Lower lobe of right lung (tissue), 2 donors: ENCODE results near the gene SPATA2. TPM values are rescaled to one million over a fixed set of nuclear protein-coding genes. Genes with fewer than 3 reads are reported as not detected.

Experiments
- ATAC-seq, 2 donors: fragments of 200-7000 bp; cut with Tn5 transposase; one replicate each; pipeline ENCODE4 v1.9.1; 2020 to 2022; ENCODE audit warnings: mild to moderate bottlenecking in 2 of 2, moderate library complexity in 2 of 2
- DNase-seq: peaks from one replicate; pipeline ENCODE4 v3.0.0-alpha.2; 2020
- H3K27ac ChIP-seq: fragments of 200-600 bp; one replicate; pipeline ENCODE4 v1.8.0; 2022
- H3K27me3 ChIP-seq: fragments of 200-600 bp; one replicate; pipeline ENCODE4 v1.8.0; 2022; ENCODE audit warnings: low read depth
- H3K36me3 ChIP-seq: fragments of 200-600 bp; one replicate; pipeline ENCODE4 v1.8.0; 2022; ENCODE audit warnings: mild to moderate bottlenecking
- H3K4me1 ChIP-seq: fragments of 200-600 bp; one replicate; pipeline ENCODE4 v1.8.0; 2022
- H3K4me3 ChIP-seq: fragments of 200-600 bp; one replicate; pipeline ENCODE4 v1.8.0; 2022; ENCODE audit warnings: mild to moderate bottlenecking
- H3K9me3 ChIP-seq: fragments of 200-600 bp; one replicate; pipeline ENCODE4 v1.8.0; 2022
- CTCF ChIP-seq: fragments of 200-600 bp; IDR thresholded peaks from one replicate; pipeline ENCODE4 v1.8.0; 2022; ENCODE audit warnings: antibody characterized with exemption, mild to moderate bottlenecking
- intact Hi-C: fragments of 100-400 bp; cut with DNase I; formaldehyde crosslinking; loops from one replicate; pipeline ENCODE4 v1.11.0; 2022
- total RNA-seq: library from RNA; stranded (reverse); fragmentation: NEBNext Ultra II Directional; extraction: Animal tissue kit (Norgen Biotek cat#: 25700); gene quantifications from one replicate; pipeline ENCODE4 v1.2.1, GENCODE V29; 2021
- donor health status: DM: no; HTN: yes; CAD: no; lungs with severe emphysema.

The SPATA2 gene
- total RNA-seq, 1 donor from 2014 or later, result 7.2 TPM

- no peak for ATAC-seq
- intact Hi-C loops, result no loop called here
- Histone ChIP-seq H3K27me3 (no peaks in the 10 kb centered on the region), H3K4me3 (no peak overlapping the region), H3K4me1 (no peaks in the 10 kb centered on the region), H3K36me3 (peaks cover 85% of the 10 kb centered on the region), H3K9me3 (no peaks in the 10 kb centered on the region), H3K27ac (no peak overlapping the region)
- no peak for DNase-seq
- TF ChIP-seq CTCF, result no peak
These were observed 39.8 kb upstream of the SPATA2 start for GRCh38 chr20:49955167-49955566.

- no peak for DNase-seq
- no peak for ATAC-seq
- H3K9me3 ChIP-seq, result no peaks in the 10 kb centered on the region
- intact Hi-C loops, result no loop called here
- no peaks in the 10 kb centered on the region for H3K27me3 ChIP-seq
- peaks cover 98% of the 10 kb centered on the region for H3K36me3 ChIP-seq
- no peaks in the 10 kb centered on the region for H3K4me1 ChIP-seq
- no peak for TF ChIP-seq CTCF
- no peak overlapping the region for H3K4me3 ChIP-seq
- no peak overlapping the region for H3K27ac ChIP-seq
These were observed 35.8 kb upstream of the SPATA2 start for GRCh38 chr20:49951151-49951550.

GRCh38 chr20:49948809-49949507, 33.6 kb upstream of the SPATA2 start:
- no peaks in the 10 kb centered on the region for H3K27me3 ChIP-seq
- no peaks in the 10 kb centered on the region for H3K9me3 ChIP-seq
- TF ChIP-seq CTCF, result no peak
- peaks cover 98% of the 10 kb centered on the region for H3K36me3 ChIP-seq
- H3K27ac ChIP-seq, result no peak overlapping the region
- H3K4me3 ChIP-seq, result no peak overlapping the region
- DNase-seq (no peak), ATAC-seq (no peak)
- intact Hi-C loops, result no loop called here
- no peaks in the 10 kb centered on the region for H3K4me1 ChIP-seq

- no peak for ATAC-seq
- Histone ChIP-seq H3K4me3 (no peak overlapping the region), H3K27ac (no peak overlapping the region), H3K4me1 (no peaks in the 10 kb centered on the region), H3K9me3 (no peaks in the 10 kb centered on the region), H3K36me3 (peaks cover 94% of the 10 kb centered on the region), H3K27me3 (no peaks in the 10 kb centered on the region)
- no peak for TF ChIP-seq CTCF
- no peak for DNase-seq
- intact Hi-C loops, result no loop called here
These were observed 32.8 kb upstream of the SPATA2 start for GRCh38 chr20:49948178-49948577.

- intact Hi-C loops, result no loop called here
- no peak for DNase-seq
- Histone ChIP-seq H3K27me3 (no peaks in the 10 kb centered on the region), H3K36me3 (peaks cover 94% of the 10 kb centered on the region), H3K4me1 (peaks cover 7% of the 10 kb centered on the region), H3K4me3 (no peak overlapping the region), H3K9me3 (no peaks in the 10 kb centered on the region), H3K27ac (no peak overlapping the region)
- no peak for TF ChIP-seq CTCF
- ATAC-seq, result no peak
These were observed 30.6 kb upstream of the SPATA2 start for GRCh38 chr20:49945701-49946477.
